Measurements from ENCODE around the gene GAB1. TPM values are rescaled to one million over a fixed set of nuclear protein-coding genes. Genes with fewer than 3 reads are reported as not detected.

GAB1 gene
- total RNA-seq, 2 donors from 2014 or later: 48.9 to 81.2 TPM

DNA sequence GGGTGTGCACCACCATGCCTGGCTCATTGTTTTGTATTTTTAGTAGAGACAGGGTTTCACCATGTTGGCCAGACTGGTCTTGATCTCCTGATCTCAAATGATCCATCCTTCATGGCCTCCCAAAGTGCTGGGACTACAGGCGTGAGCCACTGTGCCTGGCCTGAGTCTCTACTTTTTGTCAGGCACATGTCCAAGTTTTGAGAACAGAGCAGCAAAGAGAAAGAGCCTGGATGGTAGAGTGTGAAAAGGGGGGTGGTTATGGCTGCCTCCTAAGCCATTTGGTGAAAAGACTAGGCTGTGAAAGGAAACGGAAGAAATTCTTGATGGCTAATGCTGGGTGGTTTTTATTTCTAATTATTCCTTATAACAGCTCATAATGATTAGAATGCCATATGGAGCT, 63.4 kb downstream of the GAB1 start:
- Histone ChIP-seq H3K36me3 (no peaks in the 10 kb centered on the region), H3K9ac (ENCODE audit: low read depth in 2 of 2, low read length in 2 of 2) (no peak overlapping the region), H3K4me1 (no peaks in the 10 kb centered on the region), H3K4me3 (no peak overlapping the region), H3K27me3 (no peaks in the 10 kb centered on the region), H3K27ac (no peak overlapping the region), H3K9me3 (no peaks in the 10 kb centered on the region)
- intact Hi-C loops (cut with DNase I): no loop called here
- DNase-seq: no peak
- TF ChIP-seq, protein P1, sequence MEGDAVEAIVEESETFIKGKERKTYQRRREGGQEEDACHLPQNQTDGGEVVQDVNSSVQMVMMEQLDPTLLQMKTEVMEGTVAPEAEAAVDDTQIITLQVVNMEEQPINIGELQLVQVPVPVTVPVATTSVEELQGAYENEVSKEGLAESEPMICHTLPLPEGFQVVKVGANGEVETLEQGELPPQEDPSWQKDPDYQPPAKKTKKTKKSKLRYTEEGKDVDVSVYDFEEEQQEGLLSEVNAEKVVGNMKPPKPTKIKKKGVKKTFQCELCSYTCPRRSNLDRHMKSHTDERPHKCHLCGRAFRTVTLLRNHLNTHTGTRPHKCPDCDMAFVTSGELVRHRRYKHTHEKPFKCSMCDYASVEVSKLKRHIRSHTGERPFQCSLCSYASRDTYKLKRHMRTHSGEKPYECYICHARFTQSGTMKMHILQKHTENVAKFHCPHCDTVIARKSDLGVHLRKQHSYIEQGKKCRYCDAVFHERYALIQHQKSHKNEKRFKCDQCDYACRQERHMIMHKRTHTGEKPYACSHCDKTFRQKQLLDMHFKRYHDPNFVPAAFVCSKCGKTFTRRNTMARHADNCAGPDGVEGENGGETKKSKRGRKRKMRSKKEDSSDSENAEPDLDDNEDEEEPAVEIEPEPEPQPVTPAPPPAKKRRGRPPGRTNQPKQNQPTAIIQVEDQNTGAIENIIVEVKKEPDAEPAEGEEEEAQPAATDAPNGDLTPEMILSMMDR (IDR thresholded peaks at IDR 0.05): no peak

DNA sequence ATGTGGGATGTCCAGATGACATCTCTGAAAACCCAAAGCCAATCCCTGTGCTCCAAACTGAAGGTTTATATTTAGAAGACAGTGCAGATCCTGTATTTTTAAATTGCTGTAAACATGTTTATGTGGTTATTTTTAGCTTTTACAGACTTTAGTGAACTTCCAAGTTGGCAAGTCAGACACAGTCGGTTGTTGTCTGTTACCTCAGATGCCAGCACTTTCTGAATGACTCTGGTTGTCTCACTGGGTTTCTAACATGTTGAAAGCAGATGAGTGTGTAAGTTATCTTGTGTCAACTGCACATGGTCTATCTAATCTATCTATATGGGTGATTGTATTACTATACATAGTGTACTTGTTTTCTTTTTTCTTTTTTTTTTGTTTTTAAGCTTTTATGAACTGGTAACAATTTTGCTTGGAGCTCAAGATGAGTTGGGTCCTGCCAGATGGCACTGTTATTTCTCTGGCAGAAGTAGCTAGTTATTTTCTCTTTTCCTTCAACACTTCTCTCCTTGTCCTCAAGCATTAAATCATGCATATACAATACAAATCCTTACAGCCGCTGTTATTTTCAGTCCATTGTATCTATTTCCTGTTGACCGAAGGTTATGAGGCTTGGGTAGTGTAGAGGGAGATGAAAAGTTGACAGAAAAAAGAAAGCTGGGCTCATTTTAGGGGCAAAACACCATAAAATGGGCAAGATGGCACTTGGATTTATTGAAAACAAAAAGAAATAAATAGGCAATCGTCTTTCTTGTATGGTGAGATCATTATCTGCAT, 66.3 kb downstream of the GAB1 start:
- H3K27ac ChIP-seq: no peak overlapping the region
- no peaks in the 10 kb centered on the region for H3K4me1 ChIP-seq
- no peak overlapping the region for H3K4me3 ChIP-seq
- no peaks in the 10 kb centered on the region for H3K9me3 ChIP-seq
- DNase-seq: no peak
- no peak overlapping the region for H3K9ac ChIP-seq (ENCODE audit: low read depth in 2 of 2, low read length in 2 of 2)
- no peaks in the 10 kb centered on the region for H3K27me3 ChIP-seq
- intact Hi-C loops (cut with DNase I): no loop called here
- H3K36me3 ChIP-seq: no peaks in the 10 kb centered on the region
- TF ChIP-seq, protein P1 (IDR thresholded peaks at IDR 0.05): no peak

GRCh38 chr4:143403553-143403820, 66.8 kb downstream of the GAB1 start:
- Histone ChIP-seq H3K9ac (ENCODE audit: low read depth in 2 of 2, low read length in 2 of 2) (no peak overlapping the region), H3K4me3 (no peak overlapping the region), H3K4me1 (no peaks in the 10 kb centered on the region), H3K27me3 (no peaks in the 10 kb centered on the region), H3K27ac (no peak overlapping the region), H3K36me3 (no peaks in the 10 kb centered on the region), H3K9me3 (no peaks in the 10 kb centered on the region)
- intact Hi-C loops (cut with DNase I): no loop called here
- DNase-seq: no peak
- TF ChIP-seq, protein P1 (IDR thresholded peaks at IDR 0.05): no peak

GRCh38 chr4:143404555-143404954, 67.9 kb downstream of the GAB1 start:
- Histone ChIP-seq H3K9ac (ENCODE audit: low read depth in 2 of 2, low read length in 2 of 2) (no peak overlapping the region), H3K36me3 (no peaks in the 10 kb centered on the region), H3K4me1 (no peaks in the 10 kb centered on the region), H3K4me3 (no peak overlapping the region), H3K27ac (no peak overlapping the region), H3K9me3 (no peaks in the 10 kb centered on the region), H3K27me3 (no peaks in the 10 kb centered on the region)
- intact Hi-C loops (cut with DNase I): no loop called here
- DNase-seq: no peak
- TF ChIP-seq, protein P1 (IDR thresholded peaks at IDR 0.05): no peak

DNA sequence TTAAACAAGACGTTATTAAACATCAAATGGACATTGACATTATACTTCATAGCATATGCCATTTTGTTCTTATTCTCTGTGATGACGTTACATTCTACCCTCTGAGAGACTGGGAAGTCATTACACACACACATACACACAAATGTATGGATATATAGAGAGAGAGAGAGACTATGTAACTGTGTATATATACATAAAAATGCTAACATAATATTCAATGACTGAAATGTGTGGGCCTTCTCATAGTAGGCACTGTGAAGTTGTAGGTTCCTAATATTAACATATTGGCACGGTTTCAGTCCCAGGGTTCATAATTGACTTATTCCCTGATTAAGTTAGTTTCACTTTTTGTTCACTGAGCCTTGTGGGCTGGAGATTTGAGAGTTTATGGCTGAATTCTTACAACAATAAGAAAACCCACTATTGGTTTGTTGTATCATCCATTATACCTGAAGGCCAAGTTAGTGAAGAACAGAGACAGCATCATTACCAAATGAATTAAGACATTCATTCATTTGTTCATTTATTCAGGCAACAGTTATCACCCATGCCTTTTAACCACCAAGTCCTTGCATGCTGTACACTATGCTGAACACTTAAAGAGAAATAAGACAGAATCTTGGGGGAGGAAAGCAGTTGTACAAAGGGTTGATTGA, 68.5 kb downstream of the GAB1 start:
- Histone ChIP-seq H3K9me3 (no peaks in the 10 kb centered on the region), H3K27me3 (no peaks in the 10 kb centered on the region), H3K9ac (ENCODE audit: low read depth in 2 of 2, low read length in 2 of 2) (no peak overlapping the region), H3K4me3 (no peak overlapping the region), H3K27ac (no peak overlapping the region), H3K4me1 (no peaks in the 10 kb centered on the region), H3K36me3 (no peaks in the 10 kb centered on the region)
- intact Hi-C loops (cut with DNase I): no loop called here
- DNase-seq: no peak
- TF ChIP-seq, protein P1 (IDR thresholded peaks at IDR 0.05): no peak

All from colonic mucosa (tissue), 4 donors.